Spleen (tissue), 11 donors: ENCODE measurements around the gene FSTL3. TPM values are rescaled to one million over a fixed set of nuclear protein-coding genes. Genes with fewer than 3 reads are reported as not detected.

Experiments
- DNase-seq: peaks from one replicate; pipeline ENCODE4 v3.0.0-alpha.2; 2020
- H3K27ac ChIP-seq, 8 donors: fragments of 200-600 bp; sonication (generic) in 7 of 8; 1 replicate in 4 of 8; 2 replicates in 4 of 8; pipeline versions ENCODE4 v1.5.0 to v1.8.0; 2016 to 2021; ENCODE audit warnings: inconsistent platforms in 4 of 8, mild to moderate bottlenecking in 4 of 8, moderate library complexity in 1 of 8
- H3K27me3 ChIP-seq, 7 donors: fragments of 200-600 bp; sonication (generic) in 6 of 7; replicated peaks in 1 of 7; 1 replicate in 4 of 7; 2 replicates in 3 of 7; pipeline versions ENCODE4 v1.5.0 to v1.8.0; 2016 to 2021; ENCODE audit warnings: inconsistent platforms in 3 of 7, mild to moderate bottlenecking in 1 of 7
- H3K36me3 ChIP-seq, 6 donors: fragments of 200-600 bp; sonication (generic) in 5 of 6; 1 replicate in 4 of 6; 2 replicates in 2 of 6; pipeline versions ENCODE4 v1.5.0 to v1.8.0; 2016 to 2021; ENCODE audit warnings: inconsistent platforms in 2 of 6
- H3K4me1 ChIP-seq, 6 donors: fragments of 200-600 bp; sonication (generic) in 5 of 6; 1 replicate in 3 of 6; 2 replicates in 3 of 6; pipeline versions ENCODE4 v1.5.0 to v1.8.0; 2016 to 2021; ENCODE audit warnings: inconsistent platforms in 3 of 6
- H3K4me3 ChIP-seq, 8 donors: fragments of 200-600 bp; sonication (generic) in 7 of 8; 1 replicate in 4 of 8; 2 replicates in 4 of 8; pipeline versions ENCODE4 v1.5.0 to v1.8.0; 2016 to 2021; ENCODE audit warnings: inconsistent platforms in 4 of 8, mild to moderate bottlenecking in 4 of 8, moderate library complexity in 2 of 8
- H3K9me3 ChIP-seq, 8 donors: fragments of 200-600 bp; sonication (generic) in 7 of 8; 1 replicate in 4 of 8; 2 replicates in 4 of 8; pipeline versions ENCODE4 v1.5.0 to v1.8.0; 2016 to 2021; ENCODE audit warnings: inconsistent platforms in 4 of 8
- CTCF ChIP-seq, 11 experiments: fragments of 200-600 bp in 7 of 11; fragments of 450-650 bp in 4 of 11; sonication (generic) in 4 of 11; IDR thresholded peaks in 8 of 11; conservative IDR thresholded peaks in 3 of 11; 1 replicate in 7 of 11; 2 replicates in 4 of 11; pipeline versions ENCODE4 v1.4.0 to v1.8.0; 2016 to 2021; ENCODE audit warnings: antibody characterized with exemption in 11 of 11, inconsistent platforms in 4 of 11, mild to moderate bottlenecking in 1 of 11
- POLR2A ChIP-seq, 3 donors: fragments of 450-650 bp; IDR thresholded peaks; one replicate each; pipeline ENCODE4 v1.5.1; 2017; ENCODE audit warnings: antibody characterized with exemption in 3 of 3, mild to moderate bottlenecking in 1 of 3
- POLR2AphosphoS5 ChIP-seq, 3 donors: sonication (generic); formaldehyde crosslinking; IDR thresholded peaks; one replicate each; pipeline ENCODE4 v1.5.1; 2017; ENCODE audit warnings: antibody characterized with exemption in 3 of 3
- WGBS, 5 donors: extraction: QIAGEN DNeasy Blood & Tissue Kit in 3 of 5; methylation state at CpG; one replicate each; pipeline versions ENCODE4 v1.1.5 to v1.1.7; 2013 to 2018; 5-methylcytosine and 5-hydroxymethylcytosine counted together
- intact Hi-C: fragments of 100-400 bp; cut with DNase I; formaldehyde crosslinking; loops from one replicate; pipeline ENCODE4 v1.15.0; 2023; ENCODE audit warnings: low total_unique reads
- polyA plus RNA-seq, 3 donors: library from polyadenylated mRNA; stranded (reverse); fragments of 200-250 nt; gene quantifications; one replicate each; pipeline ENCODE4 v1.2.1, GENCODE V29; 2013
- total RNA-seq, 7 donors: library from RNA; depleted of rRNA in 3 of 7; stranded (reverse); fragments of >200 nt in 3 of 7; fragmentation: NEBNext Ultra II Directional in 4 of 7; extraction: Animal tissue kit (Norgen Biotek cat#: 25700) in 4 of 7; gene quantifications; one replicate each; pipeline versions ENCODE4 v1.1.0 to v1.2.1, GENCODE V29; 2016 to 2021
- donor health status: healthy with polysubstance abuse.
- donor health status: DM: no; HTN: no; CAD: no; lungs with moderate emphysema.
- donor health status: DM: no; HTN: no; CAD: no.
- donor health status: Bipolar disorder and iron deficiency.
- donor health status: healthy.
- donor health status: DM: no; HTN: no; CAD: no.
- donor health status: DM: yes; HTN: yes; CAD: no.

Gene FSTL3
- total and polyA plus RNA-seq, 10 donors: 5.6 to 43.4 (median 15.3) TPM

- no peak for DNase-seq
- TF ChIP-seq CTCF (IDR thresholded peaks at IDR 0.05 in 8 of 11, conservative IDR thresholded peaks at IDR 0.05 in 3 of 11) (no peak), POLR2AphosphoS5 (IDR thresholded peaks at IDR 0.05) (no peak), POLR2A (IDR thresholded peaks at IDR 0.05) (no peak)
- Histone ChIP-seq H3K27me3 (peaks cover 0 to 44% (median 21%) of the 10 kb centered on the region in 7 donors), H3K4me3 (peak overlapping the region in 1 of 8 donors; percentile 74), H3K36me3 (peaks cover 0 to 6% (median 0%) of the 10 kb centered on the region in 6 donors), H3K9me3 (peaks cover 0 to 16% (median 7%) of the 10 kb centered on the region in 8 donors), H3K4me1 (peaks cover 0 to 33% (median 15%) of the 10 kb centered on the region in 6 donors), H3K27ac (peak overlapping the region in 6 of 8 donors; percentile 14 to 83 (median 72))
- intact Hi-C loops: no loop called here
- 68 to 85% (median 79%) methylated on average over 21 of the region's 21 CpGs for WGBS, 5 donors
Measured at GRCh38 chr19:710767-711166, 34.6 kb downstream of the FSTL3 start.

GRCh38 chr19:711254-711653, 35.1 kb downstream of the FSTL3 start:
- TF ChIP-seq CTCF (IDR thresholded peaks at IDR 0.05 in 8 of 11, conservative IDR thresholded peaks at IDR 0.05 in 3 of 11): no peak
- TF ChIP-seq POLR2AphosphoS5 (IDR thresholded peaks at IDR 0.05): no peak
- TF ChIP-seq POLR2A (IDR thresholded peaks at IDR 0.05): no peak
- DNase-seq: no peak
- whole genome bisulfite sequencing, 5 donors: 82 to 90% (median 87%) methylated on average over 8 of the region's 8 CpGs
- Histone ChIP-seq H3K27ac (peak overlapping the region in 4 of 8 donors; percentile 14 to 83 (median 69)), H3K4me1 (peaks cover 0 to 33% (median 15%) of the 10 kb centered on the region in 6 donors), H3K27me3 (peaks cover 0 to 44% (median 21%) of the 10 kb centered on the region in 7 donors), H3K36me3 (peaks cover 0 to 6% (median 0%) of the 10 kb centered on the region in 6 donors), H3K9me3 (peaks cover 0 to 17% (median 8%) of the 10 kb centered on the region in 8 donors), H3K4me3 (no peak overlapping the region)
- intact Hi-C loops: no loop called here

GRCh38 chr19:715347-715746, 39.2 kb downstream of the FSTL3 start:
- Histone ChIP-seq H3K27me3 (peaks cover 0 to 38% (median 19%) of the 10 kb centered on the region in 7 donors), H3K27ac (no peak overlapping the region), H3K36me3 (peaks cover 0 to 6% (median 0%) of the 10 kb centered on the region in 6 donors), H3K4me1 (peaks cover 0 to 35% (median 23%) of the 10 kb centered on the region in 6 donors), H3K9me3 (peaks cover 0 to 10% (median 8%) of the 10 kb centered on the region in 8 donors), H3K4me3 (no peak overlapping the region)
- intact Hi-C loops: no loop called here
- 92 to 96% (median 93%) methylated on average over 3 of the region's 3 CpGs for WGBS, 5 donors
- no peak for DNase-seq
- TF ChIP-seq CTCF (IDR thresholded peaks at IDR 0.05 in 8 of 11, conservative IDR thresholded peaks at IDR 0.05 in 3 of 11) (no peak), POLR2A (IDR thresholded peaks at IDR 0.05) (no peak), POLR2AphosphoS5 (IDR thresholded peaks at IDR 0.05) (no peak)

GRCh38 chr19:718251-718951, 42.2 kb downstream of the FSTL3 start:
- peaks cover 0 to 55% (median 18%) of the 10 kb centered on the region in 7 donors for H3K27me3 ChIP-seq
- peaks cover 8 to 53% (median 38%) of the 10 kb centered on the region in 6 donors for H3K4me1 ChIP-seq
- intact Hi-C loops: no loop called here
- H3K9me3 ChIP-seq: peaks cover 0 to 10% (median 8%) of the 10 kb centered on the region in 8 donors
- TF ChIP-seq POLR2AphosphoS5 (IDR thresholded peaks at IDR 0.05) (no peak), CTCF (IDR thresholded peaks at IDR 0.05 in 8 of 11, conservative IDR thresholded peaks at IDR 0.05 in 3 of 11) (no peak), POLR2A (IDR thresholded peaks at IDR 0.05) (no peak)
- WGBS, 5 donors: 42 to 66% (median 56%) methylated on average over 20 to 23 of the region's 23 CpGs
- peaks cover 0 to 6% (median 0%) of the 10 kb centered on the region in 6 donors for H3K36me3 ChIP-seq
- peak overlapping the region in 6 of 8 donors; percentile 51 to 81 (median 72) for H3K27ac ChIP-seq
- DNase-seq: no peak
- H3K4me3 ChIP-seq: peak overlapping the region in 1 of 8 donors; percentile 46
